Activated T-helper 1 cell treated with Interleukin-2 at 50 U/mL for 16 hours (primary cell): Measurements from ENCODE around the gene AIM2.

Source experiments
- DNase-seq: peaks from one replicate; pipeline ENCODE4 v3.0.0-alpha.2; 2020; ENCODE audit warnings: low read depth

AIM2 gene

GRCh38 chr1:159015440-159015909 lies 61.1 kb downstream of the AIM2 start:
- peak; percentile 54 for DNase-seq

GRCh38 chr1:159014851-159015250 lies 61.7 kb downstream of the AIM2 start:
- DNase-seq, result no peak

GRCh38 chr1:159014003-159014571 lies 62.5 kb downstream of the AIM2 start:
- DNase-seq, result no peak

- DNase-seq, result no peak
Observed at GRCh38 chr1:159012495-159012894, 64.1 kb downstream of the AIM2 start.
